B cell (primary cell): Measurements from ENCODE around the gene GOLGA8H. TPM values are rescaled to one million over a fixed set of nuclear protein-coding genes. Genes with fewer than 3 reads are reported as not detected.
"Not testable (repeated sequence)": the region's sequence is repeated elsewhere in the genome, so short reads cannot be mapped to it uniquely, and the experiment has no call there.

ENCODE experiments used
- ATAC-seq: fragments of 200-7000 bp; cut with Tn5 transposase; one replicate; pipeline ENCODE4 v1.10.0; 2021; ENCODE audit warnings: low read depth, mild to moderate bottlenecking, moderate number of reproducible peaks, moderate library complexity
- CTCF ChIA-PET: fragments of 350-600 bp; sonication (Branson Sonifier 250); formaldehyde crosslinking; loops from one replicate; lab custom pipeline; 2021; ENCODE audit warnings: antibody characterized with exemption, inconsistent platforms; lab: Charles Lee
- POLR2A ChIA-PET: fragments of 350-600 bp; sonication (Branson Sonifier 250); formaldehyde crosslinking; loops from one replicate; lab custom pipeline; 2021; ENCODE audit warnings: antibody characterized with exemption; lab: Charles Lee
- DNase-seq: peaks from one replicate; pipeline ENCODE4 v3.0.0; 2013
- H2AFZ ChIP-seq: 2 replicates; pipeline ENCODE4 v1.6.1; 2012; ENCODE audit warnings: mild to moderate bottlenecking, low read depth, low read length; ENCODE audit not compliant: insufficient read depth, poor library complexity, severe bottlenecking
- H3K27ac ChIP-seq, 2 donors: 1 replicate in 1 of 2; 2 replicates in 1 of 2; pipeline ENCODE4 v1.5.1; 2012 to 2013; ENCODE audit warnings: low read length in 2 of 2, mild to moderate bottlenecking in 2 of 2, moderate library complexity in 1 of 2
- H3K27me3 ChIP-seq, 4 experiments: fragments of 200-600 bp in 1 of 4; sonication (generic) in 1 of 4; replicated peaks in 1 of 4; 1 replicate in 2 of 4; 2 replicates in 2 of 4; pipeline versions ENCODE4 v1.6.1 to v1.7.0; 2013 to 2016; ENCODE audit warnings: low read length in 3 of 4, mild to moderate bottlenecking in 2 of 4, mixed read lengths in 1 of 4, moderate library complexity in 1 of 4; ENCODE audit not compliant: insufficient read depth in 4 of 4, control insufficient read depth in 3 of 4; ENCODE audit errors: control extremely low read depth in 1 of 4
- H3K36me3 ChIP-seq, 2 experiments: replicated peaks in 1 of 2; 1 replicate in 1 of 2; 2 replicates in 1 of 2; pipeline versions ENCODE4 v1.6.1 to v1.7.1; 2013; ENCODE audit warnings: low read length in 1 of 2; ENCODE audit not compliant: insufficient read depth in 2 of 2, control insufficient read depth in 1 of 2; ENCODE audit errors: control extremely low read depth in 1 of 2, extremely low read depth in 1 of 2
- H3K4me1 ChIP-seq, 2 donors: fragments of 200-600 bp in 1 of 2; sonication (generic) in 1 of 2; 1 replicate in 1 of 2; 2 replicates in 1 of 2; pipeline versions ENCODE4 v1.5.1 to v1.6.1; 2013 to 2017; ENCODE audit warnings: low read length in 2 of 2; ENCODE audit not compliant: control insufficient read depth in 2 of 2, insufficient read depth in 2 of 2
- H3K4me2 ChIP-seq: replicated peaks from 2 replicates; pipeline ENCODE3; 2012; ENCODE audit warnings: mild to moderate bottlenecking, low read depth, low read length; ENCODE audit not compliant: poor library complexity, severe bottlenecking
- H3K4me3 ChIP-seq, 5 experiments: fragments of 200-600 bp in 1 of 5; sonication (generic) in 1 of 5; 1 replicate in 3 of 5; 2 replicates in 2 of 5; pipeline versions ENCODE4 v1.5.1 to v1.7.0; 2011 to 2016; ENCODE audit warnings: low read length in 4 of 5, mild to moderate bottlenecking in 4 of 5, low read depth in 2 of 5, control low read depth in 1 of 5, moderate library complexity in 1 of 5; ENCODE audit not compliant: insufficient read depth in 1 of 5; ENCODE audit errors: control extremely low read depth in 1 of 5, extremely low read depth in 1 of 5
- H3K79me2 ChIP-seq: fragments of 200-600 bp; sonication (generic); one replicate; pipeline ENCODE4 v1.6.0; 2016; ENCODE audit warnings: low read length; ENCODE audit not compliant: control insufficient read depth, insufficient read depth
- H3K9ac ChIP-seq: fragments of 200-600 bp; sonication (generic); 2 replicates; pipeline ENCODE4 v1.6.1; 2017; ENCODE audit warnings: mild to moderate bottlenecking, low read length, moderate library complexity
- H3K9me3 ChIP-seq, 3 donors: one replicate each; pipeline versions ENCODE4 v1.6.1 to v1.7.1; 2013; ENCODE audit warnings: low read length in 2 of 3; ENCODE audit not compliant: control insufficient read depth in 2 of 3, insufficient read depth in 1 of 3; ENCODE audit errors: control extremely low read depth in 1 of 3
- H4K20me1 ChIP-seq: 2 replicates; pipeline ENCODE4 v1.6.0; 2012; ENCODE audit warnings: mild to moderate bottlenecking, low read length; ENCODE audit not compliant: insufficient read depth, control insufficient read depth, poor library complexity, severe bottlenecking
- H3K27ac Mint-ChIP-seq: one replicate; pipeline ENCODE4 v1.8.0; 2021; ENCODE audit warnings: mixed read lengths
- H3K27me3 Mint-ChIP-seq: one replicate; pipeline ENCODE4 v1.8.0; 2021; ENCODE audit warnings: mixed read lengths
- H3K4me1 Mint-ChIP-seq: one replicate; pipeline ENCODE4 v1.8.0; 2021; ENCODE audit warnings: mixed read lengths
- H3K4me3 Mint-ChIP-seq: one replicate; pipeline ENCODE4 v1.8.0; 2021; ENCODE audit warnings: mixed read lengths
- H3K9me3 Mint-ChIP-seq: one replicate; pipeline ENCODE4 v1.8.0; 2022; ENCODE audit warnings: mixed read lengths; ENCODE audit not compliant: insufficient read depth
- CTCF ChIP-seq: fragments of 200-600 bp; IDR thresholded peaks from one replicate; pipeline ENCODE4 v1.8.0; 2022; ENCODE audit warnings: antibody characterized with exemption, mild to moderate bottlenecking
- WGBS: methylation state at CpG from one replicate; pipeline ENCODE4 v1.1.5; 2013; ENCODE audit warnings: missing lambda C conversion rate; ENCODE audit not compliant: insufficient coverage; 5-methylcytosine and 5-hydroxymethylcytosine counted together
- intact Hi-C: fragments of 100-400 bp; cut with micrococcal nuclease; formaldehyde crosslinking; loops from one replicate; pipeline ENCODE4 v1.10.0; 2022
- polyA minus RNA-seq: library from RNA; depleted of rRNA, polyadenylated mRNA; stranded (reverse); fragments of >200 nt; gene quantifications from 2 replicates; pipeline ENCODE4 v1.2.3, GENCODE V29; 2012
- polyA plus RNA-seq: library from polyadenylated mRNA; depleted of rRNA; stranded (reverse); fragments of >200 nt; gene quantifications from 2 replicates; pipeline ENCODE4 v1.2.3, GENCODE V29; 2012
- total RNA-seq, 2 donors: library from RNA; stranded (reverse); fragments of 120-200 nt in 1 of 2; gene quantifications; 1 replicate in 1 of 2; 2 replicates in 1 of 2; pipeline versions ENCODE4 v1.2.3 to v1.2.4, GENCODE V29; 2013 to 2022

GOLGA8H gene
- 0.19 TPM in 1 of 2 replicates, not detected in the other for total RNA-seq
- total RNA-seq (2013), result 0.26 TPM
- 0.15 and 0.85 TPM in 2 replicates for polyA plus RNA-seq
- polyA minus RNA-seq, result 0.43 TPM in 1 of 2 replicates, not detected in the other

GRCh38 chr15:30603796-30604195, at the start of gene GOLGA8H:
GOLGA8H (plus strand) TSS chr15:30604028; CDS start chr15:30604126, 98 bp downstream.
- H3K4me1 Mint-ChIP-seq, H3K27ac Mint-ChIP-seq, H3K27me3 Mint-ChIP-seq, H3K9ac ChIP-seq, H3K9me3 Mint-ChIP-seq, H3K4me3 ChIP-seq, CTCF ChIA-PET, H3K9me3 ChIP-seq, DNase-seq, H3K4me1 ChIP-seq, H3K27me3 ChIP-seq, H3K4me3 Mint-ChIP-seq, H2AFZ ChIP-seq, H4K20me1 ChIP-seq, H3K79me2 ChIP-seq, ATAC-seq, H3K27ac ChIP-seq, POLR2A ChIA-PET, intact Hi-C loops, H3K4me2 ChIP-seq, H3K36me3 ChIP-seq: not testable (repeated sequence)
- 50% methylated on average over 2 of the region's 8 CpGs for WGBS

GRCh38 chr15:30566949-30567348, 36.9 kb upstream of the GOLGA8H start:
- H3K27ac ChIP-seq, CTCF ChIA-PET, H3K9me3 ChIP-seq, H3K4me2 ChIP-seq, H3K36me3 ChIP-seq, intact Hi-C loops, H3K9me3 Mint-ChIP-seq, H3K79me2 ChIP-seq, H3K27ac Mint-ChIP-seq, H3K27me3 ChIP-seq, H4K20me1 ChIP-seq, H3K4me3 ChIP-seq, POLR2A ChIA-PET, H3K4me1 Mint-ChIP-seq, H3K9ac ChIP-seq, H3K4me1 ChIP-seq, H3K4me3 Mint-ChIP-seq, H3K27me3 Mint-ChIP-seq, H2AFZ ChIP-seq: not testable (repeated sequence)
- ATAC-seq, result peak; percentile 62
- peak; percentile 35 for TF ChIP-seq CTCF
- peak; percentile 16 for DNase-seq
- WGBS, result no CpG with 5 or more reads among the region's 6 CpGs

GRCh38 chr15:30573012-30573491, 30.8 kb upstream of the GOLGA8H start:
- H3K4me2 ChIP-seq, H4K20me1 ChIP-seq, H3K9me3 ChIP-seq, H3K4me3 Mint-ChIP-seq, H3K9me3 Mint-ChIP-seq, H3K27ac Mint-ChIP-seq, H3K36me3 ChIP-seq, intact Hi-C loops, CTCF ChIA-PET, H3K4me1 Mint-ChIP-seq, H3K27me3 ChIP-seq, H3K4me3 ChIP-seq, POLR2A ChIA-PET, DNase-seq, H2AFZ ChIP-seq, H3K79me2 ChIP-seq, H3K9ac ChIP-seq, H3K4me1 ChIP-seq, H3K27me3 Mint-ChIP-seq, H3K27ac ChIP-seq: not testable (repeated sequence)
- WGBS, result no CpG with 5 or more reads among the region's 38 CpGs
- ATAC-seq, result peak; percentile 81
